HepG2 (cell line): ENCODE measurements around the gene SSU72. TPM values are rescaled to one million over a fixed set of nuclear protein-coding genes. Genes with fewer than 3 reads are reported as not detected.
"Not testable (repeated sequence)": the region's sequence is repeated elsewhere in the genome, so short reads cannot be mapped to it uniquely, and the experiment has no call there.

Source experiments
- ATAC-seq: fragments of 200-7000 bp; cut with Tn5 transposase; 3 replicates; pipeline ENCODE4 v1.9.1; 2020; ENCODE audit warnings: mild to moderate bottlenecking, moderate library complexity
- BruUV-seq: library from RNA; stranded (reverse); fragments of 400-500 nt; replicated peaks from 2 replicates; lab custom pipeline; 2021; lab: Mats Ljungman, UMichigan
- CTCF ChIA-PET: fragments of 300-600 bp; formaldehyde crosslinking; extraction: SDS; loops from one replicate; lab custom pipeline; 2021; ENCODE audit warnings: low total read pairs, inconsistent platforms, low intra/inter-chr PET ratio; lab: Yijun Ruan, JAX
- POLR2A ChIA-PET: fragments of 350-600 bp; sonication (Branson Sonifier 250); formaldehyde crosslinking; loops from one replicate; lab custom pipeline; 2020; ENCODE audit warnings: antibody characterized with exemption, inconsistent platforms; lab: Yijun Ruan, JAX
- DNase-seq: peaks from one replicate; pipeline ENCODE4 v3.0.0-alpha.2; 2015; ENCODE audit warnings: low spot score
- FAIRE-seq: peaks from 3 replicates; lab custom pipeline; 2011; peaks lifted over from hg19 to GRCh38; lab: Jason Lieb, UNC
- H2AFZ ChIP-seq: one replicate; pipeline ENCODE4 v1.6.1; 2011; ENCODE audit warnings: low read length, inconsistent platforms
- H3K27ac ChIP-seq: fragments of 300-600 bp; 3 replicates; pipeline ENCODE4 v1.8.0; 2011; ENCODE audit warnings: mixed run types, mild to moderate bottlenecking, mixed read lengths, low read length, inconsistent platforms; ENCODE audit not compliant: insufficient read depth; ENCODE audit errors: extremely low read length
- H3K27me3 ChIP-seq, 2 experiments: fragments of 200-600 bp in 1 of 2; 2 replicates in 1 of 2; 3 replicates in 1 of 2; pipeline versions ENCODE4 v1.6.0 to v1.8.0; 2011; ENCODE audit warnings: low read length in 2 of 2, mild to moderate bottlenecking in 2 of 2, moderate library complexity in 2 of 2, inconsistent platforms in 1 of 2; ENCODE audit not compliant: insufficient read depth in 2 of 2, control insufficient read depth in 1 of 2
- H3K36me3 ChIP-seq, 2 experiments: fragments of 200-600 bp in 1 of 2; replicated peaks in 1 of 2; 2 replicates in 1 of 2; 3 replicates in 1 of 2; pipeline versions ENCODE4 v1.5.1 to v1.8.0; 2011; ENCODE audit warnings: low read length in 2 of 2, inconsistent platforms in 1 of 2; ENCODE audit not compliant: insufficient read depth in 2 of 2, control insufficient read depth in 1 of 2
- H3K4me1 ChIP-seq: 2 replicates; pipeline ENCODE4 v1.5.1; 2012; ENCODE audit warnings: low read length, inconsistent platforms; ENCODE audit not compliant: insufficient read depth
- H3K4me2 ChIP-seq: 2 replicates; pipeline ENCODE4 v1.6.0; 2011; ENCODE audit warnings: low read depth, low read length, inconsistent platforms
- H3K4me3 ChIP-seq, 3 experiments: fragments of 200-600 bp in 1 of 3; sonication (generic), shearing (Covaris generic) in 1 of 3; replicated peaks in 1 of 3; 2 replicates each; pipeline ENCODE4 v1.5.1; 2011 to 2016; ENCODE audit warnings: low read length in 3 of 3, inconsistent platforms in 2 of 3, low read depth in 2 of 3, mild to moderate bottlenecking in 2 of 3, control low read depth in 1 of 3, mixed read lengths in 1 of 3; ENCODE audit not compliant: insufficient read depth in 1 of 3
- H3K79me2 ChIP-seq: one replicate; pipeline ENCODE4 v1.6.1; 2011; ENCODE audit warnings: low read length, inconsistent platforms; ENCODE audit not compliant: insufficient read depth
- H3K9ac ChIP-seq: 2 replicates; pipeline ENCODE4 v1.6.0; 2011; ENCODE audit warnings: mild to moderate bottlenecking, low read depth, low read length, inconsistent platforms; ENCODE audit not compliant: insufficient read depth
- H3K9me3 ChIP-seq: 2 replicates; pipeline ENCODE4 v1.5.1; 2012; ENCODE audit warnings: mild to moderate bottlenecking, low read length
- H4K20me1 ChIP-seq: 2 replicates; pipeline ENCODE4 v1.6.0; 2011; ENCODE audit warnings: inconsistent platforms, mild to moderate bottlenecking, low read length, moderate library complexity; ENCODE audit not compliant: insufficient read depth
- AGO2 ChIP-seq: fragments of 200-400 bp; formaldehyde crosslinking; optimal IDR thresholded peaks from 2 replicates; pipeline ENCODE3; 2017; ENCODE audit warnings: mild to moderate bottlenecking, low read depth, low read length, moderate library complexity
- CBX1 ChIP-seq: IDR thresholded peaks from one replicate; pipeline ENCODE4 v1.6.1; 2016; ENCODE audit warnings: antibody characterized with exemption, low read depth
- HNRNPK ChIP-seq: fragments of 200-400 bp; formaldehyde crosslinking; IDR thresholded peaks from 2 replicates; pipeline ENCODE4 v1.6.1; 2018; ENCODE audit warnings: low read length, low read depth, moderate library complexity, mild to moderate bottlenecking; ENCODE audit not compliant: poor library complexity, severe bottlenecking
- PATZ1 ChIP-seq: sonication (generic); formaldehyde crosslinking; IDR thresholded peaks from 2 replicates; pipeline ENCODE4 v1.4.0; 2020; ENCODE audit warnings: missing genetic modification reagents
- ZNF18 ChIP-seq: sonication (generic); formaldehyde crosslinking; IDR thresholded peaks from 2 replicates; pipeline ENCODE4 v1.8.0; 2022; ENCODE audit warnings: mild to moderate bottlenecking, missing genetic modification reagents; ENCODE audit not compliant: insufficient replicate concordance
- WGBS: methylation state at CpG from one replicate; pipeline ENCODE4 v1.1.6; 2017; ENCODE audit warnings: low lambda C conversion rate; 5-methylcytosine and 5-hydroxymethylcytosine counted together
- in situ Hi-C: cut with HindIII; loops from 2 replicates; pipeline ENCODE4 v1.10.0; 2017; ENCODE audit warnings: low pct_unique_long_range_greater_than_20kb; ENCODE audit not compliant: extremely low pct_ligation_motif_present
- intact Hi-C: fragments of 100-400 bp; cut with micrococcal nuclease; formaldehyde crosslinking; loops from one replicate; pipeline ENCODE4 v1.10.0; 2022; ENCODE audit not compliant: unreplicated experiment
- polyA plus RNA-seq, 8 experiments: library from polyadenylated mRNA; depleted of rRNA in 3 of 8; stranded (reverse) in 7 of 8; unstranded in 1 of 8; fragments of >200 nt; fragmentation: Illumina TruSeq in 4 of 8; extraction: Trizol in 4 of 8; gene quantifications; 2 replicates each; pipeline versions ENCODE4 v1.2.1 to v1.2.3, GENCODE V29; 2011 to 2016; ENCODE audit warnings: low read depth in 4 of 8, missing spikeins in 1 of 8, mixed read lengths in 1 of 8; ENCODE audit not compliant: insufficient read depth in 1 of 8
- total RNA-seq, 5 experiments: library from RNA; depleted of rRNA; stranded (reverse); fragments of >200 nt; fragmentation: Illumina TruSeq; extraction: Trizol; gene quantifications; 2 replicates each; pipeline ENCODE4 v1.2.3, GENCODE V29; 2016; ENCODE audit warnings: low read depth in 1 of 5

SSU72 gene
- total and polyA plus RNA-seq, 2 of the 13 experiments (the other 11 are each of a cell fraction or from before 2014, with no cell fraction given): 42.8 to 67.1 TPM

- DNase-seq (no peak), FAIRE-seq (no peak), ATAC-seq (no peak)
- 95% methylated on average over 27 of the region's 66 CpGs for WGBS
- CTCF ChIA-PET: no interaction called here
- no peak overlapping the region for H3K4me2 ChIP-seq
- no peaks in the 10 kb centered on the region for H4K20me1 ChIP-seq
- H3K4me1 ChIP-seq: no peaks in the 10 kb centered on the region
- H3K4me3 ChIP-seq: no peak overlapping the region
- no TSS peak for BruUV-seq
- no peak overlapping the region for H2AFZ ChIP-seq
- intact Hi-C loops (no loop called here), in situ Hi-C loops (no loop called here)
- no peaks in the 10 kb centered on the region for H3K79me2 ChIP-seq
- no peak overlapping the region for H3K27ac ChIP-seq
- H3K27me3 ChIP-seq: no peaks in the 10 kb centered on the region
- no peak overlapping the region for H3K9ac ChIP-seq
- H3K36me3 ChIP-seq: no peaks in the 10 kb centered on the region; a peak in 1 of 5 replicates
- POLR2A ChIA-PET: no interaction called here
- peak; percentile 85 for TF ChIP-seq AGO2
- TF ChIP-seq HNRNPK: peak; percentile 10
- TF ChIP-seq ZNF18 (CRISPR knock-in tag): no peak
- H3K9me3 ChIP-seq: no peaks in the 10 kb centered on the region
These were observed 39.3 kb downstream of the SSU72 start for GRCh38 chr1:1535201-1536018.

- Histone ChIP-seq H2AFZ (no peak overlapping the region), H3K79me2 (no peaks in the 10 kb centered on the region), H4K20me1 (no peaks in the 10 kb centered on the region), H3K4me2 (no peak overlapping the region), H3K27me3 (no peaks in the 10 kb centered on the region), H3K4me1 (no peaks in the 10 kb centered on the region), H3K36me3 (peaks cover 4 to 5% of the 10 kb centered on the region in 2 experiments; a peak in 4 of 5 replicates), H3K27ac (no peak overlapping the region), H3K9me3 (no peaks in the 10 kb centered on the region), H3K4me3 (no peak overlapping the region), H3K9ac (no peak overlapping the region)
- ChIA-PET CTCF (no interaction called here), POLR2A (no interaction called here)
- in situ Hi-C loops: no loop called here
- ATAC-seq (peak; percentile 4; the same call in 2 of the 3 replicates), DNase-seq (no peak), FAIRE-seq (no peak)
- intact Hi-C loops: no loop called here
- no TSS peak for BruUV-seq
- TF ChIP-seq CBX1: no peak
- TF ChIP-seq PATZ1: 0 out of 2 replicates have a peak, but pooled peaks have one; percentile 12
- 86% methylated on average over 2 of the region's 31 CpGs for WGBS
These were observed 40.1 kb downstream of the SSU72 start for GRCh38 chr1:1534401-1535154.

- H3K9me3 ChIP-seq, in situ Hi-C loops, DNase-seq, H3K9ac ChIP-seq, H2AFZ ChIP-seq, CTCF ChIA-PET, FAIRE-seq, H3K36me3 ChIP-seq, BruUV-seq, H3K4me1 ChIP-seq, H3K27me3 ChIP-seq, H3K4me3 ChIP-seq, H4K20me1 ChIP-seq, POLR2A ChIA-PET, H3K79me2 ChIP-seq, ATAC-seq, H3K27ac ChIP-seq, intact Hi-C loops, H3K4me2 ChIP-seq: not testable (repeated sequence)
- no CpG with 5 or more reads among the region's 18 CpGs for WGBS
These were observed 40.8 kb downstream of the SSU72 start for GRCh38 chr1:1533894-1534291.
